Stimulated activated CD8-positive, alpha-beta memory T cell treated with anti-CD3 and anti-CD28 coated beads, Interleukin-7, amount 100 ng/mL, for 24 hours (primary cell): ENCODE results near the gene CDH23.

Experiments used
- DNase-seq: peaks from one replicate; pipeline ENCODE4 v3.0.0-alpha.2; 2020; ENCODE audit warnings: low read depth

CDH23 gene

DNA sequence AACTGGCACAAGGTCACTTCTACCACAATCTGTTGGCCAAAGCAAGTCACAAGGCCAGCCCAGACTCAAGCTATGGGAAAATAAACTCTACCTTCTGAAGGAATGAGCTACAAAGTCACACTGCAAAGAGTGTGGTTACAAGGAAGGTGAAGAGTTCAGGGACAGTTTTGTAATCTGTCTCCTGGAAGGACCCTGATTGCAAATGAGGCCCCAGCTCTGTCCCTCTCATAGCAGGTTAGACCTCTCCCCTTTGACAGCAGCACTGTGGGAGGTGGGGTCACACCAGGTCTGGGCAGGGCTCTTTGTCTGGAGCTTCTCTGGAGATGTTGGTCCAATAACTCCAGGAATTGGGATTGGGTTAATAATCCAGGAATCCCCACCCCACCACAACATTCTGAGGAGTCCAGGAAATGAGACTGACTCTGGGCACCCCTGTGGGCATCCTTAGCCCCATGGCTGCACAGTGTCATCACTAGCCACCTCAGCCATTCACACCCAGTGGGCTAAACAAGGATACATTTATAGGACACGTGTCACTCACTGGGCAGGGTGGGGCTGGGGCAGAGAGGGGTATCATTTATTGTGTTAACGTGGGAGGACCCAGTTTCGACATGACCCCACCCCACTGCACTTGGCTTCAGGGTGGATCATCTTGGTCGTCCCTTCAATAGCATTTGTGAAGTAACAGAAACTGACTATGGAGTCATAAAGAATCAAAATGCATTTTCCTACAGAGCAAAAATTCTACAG, 346.5 kb downstream of the CDH23 start:
- no peak for DNase-seq

DNA sequence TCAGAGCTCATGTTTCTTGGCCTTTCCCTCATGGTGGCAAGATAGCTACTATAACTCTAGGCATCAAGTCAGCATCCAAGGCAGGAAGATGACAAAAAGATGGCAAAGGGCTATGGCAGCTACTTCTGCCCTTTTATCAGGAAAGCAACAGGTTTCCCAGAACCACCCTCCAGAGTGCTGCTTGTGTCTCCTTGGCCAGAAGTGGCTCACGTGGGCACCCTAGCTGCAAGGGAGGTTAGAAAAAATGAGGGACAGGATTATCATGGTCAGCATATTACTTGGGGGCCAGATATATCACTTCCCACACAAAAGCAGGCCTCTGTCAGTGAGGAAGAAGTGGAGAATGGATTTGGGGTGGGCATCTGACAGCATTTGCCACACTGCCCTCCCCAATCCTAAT, 347.1 kb downstream of the CDH23 start:
- DNase-seq: no peak

DNA sequence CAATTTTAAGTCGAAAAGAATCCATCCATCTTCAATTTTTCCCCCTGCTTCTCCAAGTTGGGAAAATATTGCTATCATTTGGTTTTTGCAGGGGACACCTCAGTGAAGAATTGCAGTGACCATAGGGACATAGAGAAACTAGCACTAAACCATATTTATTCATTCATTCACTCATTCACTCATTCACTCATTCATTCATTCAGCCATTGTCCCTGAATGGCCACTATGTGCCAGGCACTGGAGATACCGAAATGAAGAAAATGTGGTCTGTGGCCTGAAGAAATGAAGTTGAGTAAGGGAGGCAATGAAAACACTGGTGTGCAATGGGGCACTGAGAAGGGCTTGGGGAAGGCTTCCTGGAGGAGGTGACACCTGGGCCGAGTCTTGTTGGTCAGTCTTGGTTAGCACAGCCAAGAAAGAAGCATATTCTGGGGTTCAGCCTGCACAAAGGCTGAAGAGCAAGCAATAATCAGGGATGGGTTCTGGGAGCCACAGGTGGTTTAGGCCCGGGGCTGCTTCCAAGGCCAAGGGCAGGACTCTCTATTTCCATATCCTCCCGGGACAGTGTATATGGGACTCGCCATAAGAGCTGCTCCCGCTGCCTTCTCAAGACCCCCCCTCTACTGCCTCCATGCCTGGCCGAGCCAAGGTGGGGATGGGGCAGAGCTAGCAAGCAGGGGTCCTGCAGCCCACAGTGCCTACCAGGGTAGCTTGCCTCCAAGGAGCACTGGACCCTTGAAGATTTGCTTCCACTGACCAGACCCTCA, 348.4 kb downstream of the CDH23 start:
- DNase-seq: no peak

DNA sequence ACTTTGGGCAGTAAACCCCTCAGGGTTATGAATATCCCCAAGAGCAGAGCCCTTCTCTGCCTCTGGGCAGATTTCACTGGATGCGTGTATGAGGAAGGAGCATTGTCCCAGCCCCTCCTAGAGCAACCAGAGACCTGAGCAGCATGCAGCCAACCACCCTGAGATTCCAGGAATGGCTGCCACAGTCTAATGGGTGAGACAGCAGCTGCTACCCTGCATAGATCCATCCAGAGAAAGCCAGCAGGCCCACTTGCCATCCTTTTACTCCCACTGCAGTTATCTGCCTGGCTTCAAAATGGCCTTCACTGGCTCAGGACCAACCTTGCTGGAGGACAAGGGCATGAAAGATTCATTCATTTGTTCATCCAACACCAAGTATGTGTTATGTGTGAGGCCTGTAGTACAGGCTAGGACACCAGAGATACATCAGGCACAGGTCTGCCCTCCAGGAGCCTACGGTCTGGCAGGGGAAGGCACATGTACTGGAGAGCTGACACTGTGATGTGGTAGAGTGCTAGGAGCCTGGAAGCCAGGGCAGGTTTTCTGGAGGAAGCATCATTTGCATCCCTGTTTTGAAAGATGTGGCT, 349.0 kb downstream of the CDH23 start:
- no peak for DNase-seq

DNA sequence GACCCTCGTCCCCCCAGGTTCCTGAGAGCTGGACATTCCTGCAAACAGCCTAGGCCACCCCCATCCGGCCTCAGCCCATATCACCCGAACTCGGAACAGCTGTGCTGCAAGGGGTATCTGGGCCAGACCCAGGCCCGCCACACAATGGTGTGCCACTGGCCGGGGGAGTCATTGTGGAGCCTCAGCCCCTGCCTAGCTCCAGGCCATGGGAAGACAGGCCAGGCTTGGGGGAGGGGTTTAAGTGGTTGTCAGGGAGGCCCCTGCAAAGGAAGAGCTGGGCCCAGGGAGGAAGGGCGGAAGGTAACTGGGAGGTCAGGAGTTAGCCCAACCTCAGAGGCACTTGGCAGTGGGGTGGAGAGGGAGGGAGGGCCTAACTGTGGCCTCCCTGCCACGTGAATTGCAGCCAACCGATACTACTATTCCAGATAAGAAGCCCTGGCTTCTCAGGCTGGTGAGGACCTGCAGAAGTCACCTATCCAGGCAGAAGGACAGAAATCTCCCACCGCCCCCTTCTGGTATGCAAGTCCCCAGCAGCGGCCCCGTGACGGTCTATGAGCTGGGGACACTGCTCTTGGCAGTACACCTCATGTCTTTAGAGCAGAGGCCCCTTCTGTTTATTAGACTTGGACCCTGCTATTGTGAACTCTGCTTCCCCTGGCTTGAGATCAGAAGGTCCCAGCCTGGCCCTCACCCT, 349.8 kb downstream of the CDH23 start:
- DNase-seq: no peak

DNA sequence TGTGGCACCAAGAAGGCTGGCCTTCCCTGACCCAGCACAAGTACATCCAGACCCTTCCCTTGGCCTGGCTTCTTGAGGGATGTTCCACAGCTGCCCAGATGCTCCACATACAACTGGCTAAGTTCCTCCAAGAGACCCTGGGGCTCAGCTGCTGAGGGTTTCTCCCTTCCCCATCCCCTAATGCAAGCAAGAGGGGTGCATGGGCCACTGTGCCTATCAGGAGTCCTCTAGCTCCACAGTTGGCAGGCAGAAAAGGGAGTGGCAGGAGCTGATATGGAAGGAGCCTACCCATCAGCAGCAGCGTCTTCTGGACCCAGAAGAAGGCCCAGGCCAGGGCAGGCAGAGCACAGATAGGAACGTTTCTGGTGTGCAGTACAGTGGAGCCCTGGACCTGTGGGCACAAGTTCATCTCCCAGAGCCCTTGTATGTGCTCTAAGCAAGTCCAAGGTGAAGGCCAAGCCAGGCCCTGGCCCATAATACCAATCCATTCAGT, 350.4 kb downstream of the CDH23 start:
- DNase-seq: no peak

DNA sequence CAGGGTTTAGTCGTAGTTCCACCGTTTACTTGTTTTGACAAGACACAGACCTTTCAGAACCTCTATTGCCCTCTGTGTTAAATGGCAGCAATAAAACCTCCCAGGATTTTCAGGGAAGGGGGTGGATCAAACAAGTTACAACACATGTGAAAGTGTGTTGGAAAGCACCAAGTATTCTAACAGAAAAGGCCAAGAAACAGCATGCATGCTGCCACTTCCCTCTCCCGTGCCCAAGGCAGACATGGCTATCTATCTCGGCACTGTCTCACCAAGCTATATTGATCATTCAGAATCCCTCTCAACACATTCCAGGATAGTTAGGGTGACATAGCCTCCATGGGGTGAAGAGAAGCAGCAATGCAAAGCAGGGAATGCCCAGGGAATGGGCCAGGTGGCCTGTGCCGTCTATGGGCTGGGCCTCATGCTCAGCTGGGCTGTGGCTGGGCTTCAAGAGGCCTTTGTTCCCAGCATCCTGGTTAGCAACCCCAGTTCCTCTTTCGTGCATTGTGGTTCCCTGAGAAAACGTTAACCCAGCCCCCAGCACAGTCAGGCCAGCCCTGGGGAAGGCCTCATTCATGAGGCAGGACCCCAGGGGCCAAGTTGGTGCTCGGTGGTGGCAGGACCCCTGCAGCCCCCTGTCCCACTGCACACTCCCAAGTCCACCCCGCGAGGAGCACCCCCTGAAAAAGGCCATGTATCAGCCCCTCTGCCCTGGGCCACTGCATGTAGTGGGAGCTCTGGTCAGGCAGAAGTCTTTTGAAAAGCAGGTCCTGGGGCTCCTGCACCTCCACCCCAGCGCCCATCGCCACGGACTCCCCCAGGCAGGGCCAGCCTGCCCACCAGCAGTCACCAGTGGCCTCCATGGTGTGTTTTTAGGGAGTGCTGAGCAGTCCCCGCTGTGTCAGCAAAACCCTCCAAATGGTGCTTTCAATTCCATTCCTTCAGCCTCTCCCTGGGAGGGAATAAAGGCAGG, 351.1 kb downstream of the CDH23 start:
- no peak for DNase-seq

DNA sequence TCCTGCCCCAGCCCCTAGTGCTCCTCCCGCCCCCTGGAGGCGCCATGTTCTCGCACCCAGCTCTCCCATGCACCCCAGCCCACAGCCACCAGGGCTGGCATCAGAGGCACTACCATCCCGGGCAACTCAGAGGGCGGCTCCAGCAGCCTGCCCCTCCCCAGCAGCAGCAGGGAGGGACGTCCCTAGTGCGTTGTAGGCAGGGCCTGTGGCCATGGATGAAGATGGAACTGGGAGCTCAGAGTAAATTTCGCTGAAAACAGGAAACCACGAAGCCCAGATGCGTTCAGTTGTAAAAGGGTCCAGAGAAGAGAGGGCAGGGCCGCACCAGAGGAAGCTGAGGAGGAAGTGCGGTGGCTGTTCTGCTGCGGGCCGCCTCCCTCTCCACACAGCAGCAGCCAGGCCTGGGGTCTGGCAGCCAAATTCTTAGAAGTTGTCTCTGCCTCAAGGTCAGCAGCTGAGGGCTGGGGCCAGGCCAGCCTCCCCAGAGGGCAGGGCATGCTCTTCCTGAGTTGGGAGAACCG, 352.0 kb downstream of the CDH23 start:
- DNase-seq: no peak

DNA sequence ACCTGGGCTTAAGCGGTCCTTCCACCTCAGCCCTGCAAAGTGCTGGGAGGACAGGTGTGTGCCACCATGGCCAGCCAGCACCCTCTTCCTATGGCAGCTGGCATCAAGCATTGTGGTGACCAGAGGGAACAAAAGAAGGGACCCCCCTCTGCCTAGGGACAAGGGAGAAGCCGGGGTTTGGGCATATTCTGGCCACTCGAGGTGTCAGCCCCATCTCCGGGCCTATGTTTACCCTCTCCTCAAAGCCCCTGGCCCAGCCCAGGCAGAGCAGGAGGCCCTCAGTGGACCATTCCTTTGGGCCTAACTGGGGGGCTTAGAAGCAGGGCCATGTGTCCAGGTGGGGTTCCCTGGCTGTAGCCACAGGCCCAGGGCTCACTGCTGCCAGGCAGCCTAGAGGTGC, 352.7 kb downstream of the CDH23 start:
- no peak for DNase-seq

DNA sequence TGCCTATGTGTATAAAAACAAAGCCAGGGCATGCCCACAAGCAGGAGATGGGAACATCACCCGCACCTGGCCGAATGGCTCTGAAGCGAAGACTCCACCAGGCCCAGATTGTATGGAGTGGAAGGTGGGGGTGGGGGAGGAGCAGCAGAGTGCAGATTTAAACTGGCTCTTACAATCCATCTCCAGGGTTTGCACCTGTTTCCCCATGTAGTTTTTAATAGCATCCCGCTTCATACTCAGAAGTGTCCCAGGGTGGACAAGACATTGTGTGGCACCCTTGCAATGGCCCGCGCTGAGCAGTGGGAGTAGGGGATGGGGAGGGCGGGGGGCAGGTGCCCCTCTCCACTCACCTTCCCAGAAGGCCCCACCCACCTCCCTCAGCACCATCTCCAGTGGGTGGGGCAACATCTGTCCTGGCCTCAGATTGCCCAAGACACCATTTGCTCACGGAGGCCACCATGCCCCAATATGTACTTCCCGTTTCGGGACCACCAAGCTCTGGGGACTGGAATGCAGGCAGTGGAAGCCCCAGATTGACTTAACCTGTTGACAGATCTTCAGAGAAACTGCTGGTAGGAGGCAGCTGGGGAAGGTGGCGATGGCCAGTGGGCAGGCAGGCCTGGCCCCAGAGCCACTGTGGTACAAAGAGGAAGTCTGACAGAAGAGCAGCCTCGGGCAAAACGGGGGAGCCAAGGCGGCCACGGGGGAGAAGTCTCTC, 353.6 kb downstream of the CDH23 start:
- DNase-seq: no peak

DNA sequence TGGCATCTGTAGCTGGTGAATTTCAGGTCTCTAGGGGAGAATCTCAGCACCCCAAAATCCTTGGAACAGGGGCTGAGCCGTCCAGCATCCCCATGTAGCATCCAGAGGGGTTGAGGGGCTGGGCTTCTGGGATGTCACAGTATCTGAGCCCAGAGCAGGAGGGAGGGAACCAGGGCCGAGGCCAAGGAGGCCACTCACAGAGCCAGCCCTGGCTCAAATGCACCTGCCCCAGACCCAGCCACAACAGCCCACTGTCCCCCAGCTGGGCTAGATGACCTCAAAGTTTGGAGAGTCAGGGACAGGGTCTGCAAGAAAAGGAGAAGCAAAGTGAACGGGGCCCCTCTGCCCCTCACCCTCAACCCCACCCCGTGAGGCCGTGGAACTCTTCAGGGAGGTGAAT, 354.3 kb downstream of the CDH23 start:
- DNase-seq: no peak

DNA sequence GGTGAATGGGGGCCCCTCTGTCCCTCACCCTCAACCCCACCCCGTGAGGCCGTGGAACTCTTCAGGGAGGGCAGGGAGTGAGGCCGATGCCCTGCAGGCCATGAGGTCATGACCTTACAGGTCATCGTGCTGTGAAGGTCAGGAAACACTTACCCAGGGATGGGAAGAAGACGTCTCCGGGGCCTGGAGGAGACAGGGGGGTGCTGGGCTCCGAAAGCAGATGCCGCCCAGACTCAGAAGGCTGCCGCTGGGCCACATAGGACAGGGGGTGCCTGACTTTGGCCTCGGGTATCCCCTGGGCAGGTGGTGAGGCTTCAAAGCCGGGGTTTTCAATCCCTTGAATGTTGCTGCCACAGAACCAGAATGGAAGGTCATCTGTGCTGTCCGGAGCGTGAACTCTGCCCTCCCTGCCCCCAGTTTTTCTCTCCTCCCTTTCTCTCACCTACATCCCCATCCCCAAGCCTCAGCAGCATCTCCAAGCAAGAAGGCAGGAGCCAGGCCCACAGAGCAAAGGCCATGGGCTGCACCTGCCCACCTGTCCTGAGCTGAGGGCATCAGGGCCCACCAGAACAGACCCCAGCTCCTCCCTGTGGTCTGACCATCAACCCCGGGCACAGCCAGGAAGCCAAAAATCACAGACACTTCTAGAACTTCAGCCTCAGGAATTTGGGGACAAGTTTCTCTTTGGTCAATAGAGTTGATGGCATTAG, 354.9 kb downstream of the CDH23 start:
- no peak for DNase-seq

DNA sequence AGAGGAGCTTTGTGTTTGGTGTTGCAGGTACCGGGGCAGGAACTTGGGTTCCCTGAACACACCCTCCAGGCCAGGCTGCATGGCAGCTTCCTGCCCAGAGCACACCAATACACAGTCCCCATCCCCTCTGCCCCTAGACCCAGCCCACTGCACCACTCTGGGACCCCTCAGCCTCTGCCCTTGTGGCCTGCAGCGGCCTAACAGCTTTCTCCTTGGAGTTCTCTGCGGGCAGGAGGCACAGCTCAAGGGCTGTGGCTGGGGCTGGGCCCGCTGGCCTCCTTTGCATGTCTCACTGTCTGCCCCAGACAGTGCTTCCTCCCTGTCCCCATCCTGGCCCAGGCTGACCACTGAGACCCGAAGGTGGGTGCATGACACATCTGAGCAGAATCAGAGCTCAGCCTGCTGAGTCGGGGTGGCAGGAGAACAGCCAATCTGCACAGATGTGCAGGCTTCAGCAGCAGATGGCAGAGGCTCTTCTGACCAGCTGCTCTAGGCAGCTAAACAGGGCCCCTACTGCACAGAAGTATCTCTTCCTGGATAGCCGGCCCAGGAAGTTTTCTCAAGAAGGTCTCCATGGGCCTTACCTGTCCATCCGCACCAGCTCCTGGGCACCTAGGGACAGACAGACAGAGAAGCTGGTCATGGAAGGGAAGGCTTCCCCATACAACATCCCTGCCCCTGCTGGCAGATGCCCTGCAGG, 355.8 kb downstream of the CDH23 start:
- no peak for DNase-seq

DNA sequence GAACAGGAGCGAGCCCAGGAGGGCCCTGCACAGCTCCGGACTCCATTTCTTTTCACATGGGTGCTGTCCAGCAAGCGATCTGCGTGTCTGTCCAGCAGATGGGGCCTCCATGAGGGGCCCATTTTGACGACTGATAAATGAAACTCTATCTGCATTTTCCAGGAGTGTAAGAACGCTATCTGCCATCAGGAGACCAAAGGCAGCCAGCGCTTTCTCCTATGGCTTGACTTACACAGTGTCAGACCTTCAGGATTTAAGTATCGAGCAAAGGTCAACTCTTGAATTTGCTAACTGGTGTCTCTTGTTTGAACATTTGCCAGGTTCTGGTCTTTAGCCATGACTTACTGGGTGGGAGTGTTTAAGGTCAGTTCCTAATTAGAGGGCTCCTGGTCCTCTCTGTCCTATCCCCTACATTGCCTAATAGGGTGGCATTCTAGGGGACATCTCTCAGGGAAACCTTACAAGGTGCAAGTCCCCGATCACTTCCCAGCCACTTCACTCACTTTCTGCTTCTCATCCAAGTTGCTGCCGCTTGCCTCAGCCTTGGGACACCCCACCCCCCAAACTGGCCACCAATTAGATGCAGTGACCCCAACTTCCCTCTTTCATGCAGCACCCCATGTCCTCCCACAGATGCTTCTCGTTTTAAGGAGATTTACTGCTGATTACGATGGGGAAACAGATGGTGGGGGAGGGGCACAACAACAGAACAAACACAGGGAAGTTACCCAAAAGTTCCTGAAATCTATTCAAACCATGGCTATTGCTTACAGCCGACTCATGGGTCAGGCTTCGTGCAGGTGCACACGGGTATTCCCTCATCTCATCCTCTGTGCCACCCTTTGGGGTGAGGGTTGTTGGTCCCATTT, 356.6 kb downstream of the CDH23 start:
- no peak for DNase-seq

DNA sequence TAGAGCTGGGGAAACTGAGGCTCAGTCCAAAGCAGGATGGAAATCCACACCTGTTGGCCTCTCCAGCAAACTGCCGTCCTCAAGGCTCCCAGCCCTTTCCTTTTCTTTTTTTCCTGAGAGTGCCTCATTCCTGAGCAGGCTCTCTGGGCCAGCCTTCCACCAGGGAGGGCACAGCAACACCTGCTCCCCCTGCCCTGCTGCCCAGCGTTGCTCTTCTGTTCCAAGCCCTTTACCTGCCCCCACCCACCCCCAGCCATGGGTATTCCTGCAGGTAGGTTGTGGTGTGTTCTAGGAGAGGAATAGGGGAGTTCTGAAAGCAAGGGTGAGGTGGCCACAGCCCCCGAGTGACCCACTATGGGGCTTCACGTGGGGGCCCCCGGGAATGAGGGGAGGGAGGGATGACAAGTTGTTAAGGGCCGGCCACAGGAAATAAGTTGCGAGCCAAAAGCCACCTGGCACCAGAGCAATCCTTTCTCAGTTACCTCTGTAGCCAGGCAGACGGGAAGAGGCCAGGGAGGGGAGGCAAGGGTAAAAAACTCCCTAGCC, 357.3 kb downstream of the CDH23 start:
- DNase-seq: no peak

DNA sequence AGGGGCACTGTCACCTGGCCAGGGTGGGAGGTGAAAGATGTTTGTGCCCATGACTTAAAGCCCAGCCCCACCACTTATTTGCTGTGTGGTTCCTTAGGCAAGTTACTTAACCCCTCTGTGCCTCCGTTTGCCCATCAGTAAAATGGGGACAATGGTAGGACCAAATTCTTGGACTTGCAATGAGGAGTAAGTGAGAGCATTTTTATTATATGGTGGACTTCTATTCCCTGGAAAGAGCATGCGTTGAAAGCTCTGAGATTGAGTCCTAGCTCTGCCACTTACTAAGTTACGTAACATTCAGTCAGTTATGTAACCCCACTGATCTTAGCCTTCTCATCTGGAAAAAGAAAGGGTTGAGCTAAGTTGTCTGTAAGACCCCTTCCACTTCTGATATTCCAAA, 357.8 kb downstream of the CDH23 start:
- no peak for DNase-seq

DNA sequence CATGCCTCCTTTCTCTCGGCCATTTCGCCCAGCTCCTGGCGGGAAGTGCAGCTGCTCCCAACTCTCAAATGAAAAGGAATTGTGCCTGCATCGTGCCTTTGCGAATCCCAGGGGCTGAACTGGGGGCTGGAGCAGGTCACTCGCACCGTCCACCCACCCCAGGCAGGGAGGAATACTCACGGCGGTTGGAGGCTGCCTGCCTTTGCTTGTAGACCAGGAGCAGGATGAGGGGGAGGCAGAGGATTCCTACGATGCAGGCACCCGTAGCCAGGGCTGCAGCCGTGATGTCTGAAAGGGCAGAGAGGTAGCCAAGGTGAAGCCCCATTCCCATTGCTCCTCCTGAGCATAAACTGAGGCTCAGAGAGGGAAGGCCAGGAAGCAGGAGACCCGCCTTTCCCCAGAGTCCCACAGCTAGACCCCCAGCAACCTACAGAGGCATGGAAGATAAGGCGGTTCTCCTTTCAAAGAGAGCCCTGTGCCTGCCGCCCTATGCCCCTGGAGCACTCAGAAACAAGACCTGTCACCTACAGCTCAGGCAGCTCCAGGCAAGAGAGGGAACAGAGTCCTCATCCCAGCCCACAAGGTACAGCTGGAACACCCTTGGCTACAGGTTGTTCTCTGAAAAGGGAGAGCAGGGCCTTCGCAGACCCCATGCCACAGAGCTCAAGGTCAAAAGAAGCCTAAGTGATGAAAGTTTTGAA, 358.6 kb downstream of the CDH23 start:
- DNase-seq: no peak
